Epithelial cell of prostate (primary cell): ENCODE results near the gene LEF1.

Experiments
- DNase-seq: peaks from one replicate; pipeline ENCODE4 v3.0.0-alpha.2; 2011; ENCODE audit warnings: low read depth, low spot score
- H3K27ac ChIP-seq: fragments of 450-650 bp; 2 replicates; pipeline ENCODE4 v1.5.1; 2017; ENCODE audit warnings: mild to moderate bottlenecking

Gene LEF1

GRCh38 chr4:108116423-108117168 lies 52.1 kb downstream of the LEF1 start:
- no peak for DNase-seq
- H3K27ac ChIP-seq: no peak overlapping the region

DNA sequence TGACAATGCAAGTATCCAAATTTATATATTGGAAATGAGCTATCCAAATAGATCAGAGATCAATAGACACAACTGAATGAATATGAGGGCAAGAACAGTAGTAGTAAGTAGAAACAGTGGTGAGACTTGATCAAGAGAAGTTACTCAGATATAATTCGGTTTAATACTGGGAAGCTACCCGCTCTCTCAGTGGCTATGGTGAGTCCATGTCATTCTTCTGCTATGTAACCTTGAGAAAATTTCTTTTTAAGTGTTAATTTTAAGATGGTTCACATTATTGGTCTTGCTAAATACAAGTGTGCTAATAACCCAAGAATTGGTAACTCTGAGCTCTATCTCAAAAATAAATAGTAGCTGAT lies 53.6 kb downstream of the LEF1 start:
- no peak for DNase-seq
- no peak overlapping the region for H3K27ac ChIP-seq

GRCh38 chr4:108114503-108114902 lies 54.2 kb downstream of the LEF1 start:
- no peak overlapping the region for H3K27ac ChIP-seq
- no peak for DNase-seq

GRCh38 chr4:108113229-108113628 lies 55.5 kb downstream of the LEF1 start:
- no peak for DNase-seq
- H3K27ac ChIP-seq: no peak overlapping the region

- H3K27ac ChIP-seq: no peak overlapping the region
- no peak for DNase-seq
These were observed 57.0 kb downstream of the LEF1 start for GRCh38 chr4:108111781-108112180.

DNA sequence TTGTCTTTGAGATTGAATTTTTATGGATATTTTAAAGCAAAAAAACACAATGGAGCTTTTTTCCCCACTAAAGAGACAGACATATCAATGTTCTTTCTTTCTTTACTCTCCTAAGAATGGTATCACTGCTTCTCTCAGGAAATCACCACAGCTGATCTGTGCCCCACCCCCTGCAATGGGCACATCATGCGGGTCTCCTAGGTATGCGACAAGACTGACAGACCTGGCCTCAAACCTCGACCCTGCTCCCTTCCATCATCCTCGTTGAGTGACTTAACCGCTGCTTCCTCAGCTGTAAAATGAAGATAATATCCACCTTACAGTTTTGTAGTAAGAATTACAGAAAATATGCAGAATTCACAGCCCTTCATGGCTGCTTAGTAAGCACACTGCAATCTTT lies 58.3 kb downstream of the LEF1 start:
- DNase-seq: no peak
- H3K27ac ChIP-seq: no peak overlapping the region

GRCh38 chr4:108109997-108110416 lies 58.7 kb downstream of the LEF1 start:
- no peak overlapping the region for H3K27ac ChIP-seq
- DNase-seq: no peak

GRCh38 chr4:108109111-108109510 lies 59.6 kb downstream of the LEF1 start:
- no peak for DNase-seq
- H3K27ac ChIP-seq: no peak overlapping the region

DNA sequence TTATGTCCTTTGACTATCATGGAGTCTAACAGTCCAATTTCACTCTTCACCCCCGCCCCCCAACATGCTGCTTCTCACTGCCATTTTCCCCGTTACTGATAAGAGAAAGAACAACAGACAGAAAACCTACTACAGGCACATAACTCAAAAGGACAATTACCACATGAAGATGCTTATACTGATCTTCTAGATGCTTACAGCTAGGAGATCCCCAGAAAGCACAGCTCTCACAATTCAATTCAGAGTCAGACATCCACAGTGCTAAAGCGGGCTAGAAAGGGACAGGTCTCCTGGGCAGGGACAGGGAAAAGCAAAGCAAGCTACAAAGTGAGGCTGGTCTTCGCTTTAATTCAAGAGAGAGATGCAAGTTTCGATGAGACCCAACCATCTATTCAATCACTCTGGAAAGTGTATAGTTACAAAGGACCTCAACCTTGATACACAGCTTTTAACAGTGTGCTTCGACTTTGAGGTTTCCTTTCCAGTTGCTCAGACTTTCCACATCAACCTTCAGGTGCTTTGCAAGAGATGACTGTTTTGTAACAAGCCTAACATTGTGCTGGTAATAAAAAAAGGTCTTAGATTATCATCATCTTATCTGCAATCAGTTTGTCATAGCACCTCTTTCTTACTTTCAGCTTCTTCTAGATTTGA lies 60.9 kb downstream of the LEF1 start:
- H3K27ac ChIP-seq: no peak overlapping the region
- no peak for DNase-seq

DNA sequence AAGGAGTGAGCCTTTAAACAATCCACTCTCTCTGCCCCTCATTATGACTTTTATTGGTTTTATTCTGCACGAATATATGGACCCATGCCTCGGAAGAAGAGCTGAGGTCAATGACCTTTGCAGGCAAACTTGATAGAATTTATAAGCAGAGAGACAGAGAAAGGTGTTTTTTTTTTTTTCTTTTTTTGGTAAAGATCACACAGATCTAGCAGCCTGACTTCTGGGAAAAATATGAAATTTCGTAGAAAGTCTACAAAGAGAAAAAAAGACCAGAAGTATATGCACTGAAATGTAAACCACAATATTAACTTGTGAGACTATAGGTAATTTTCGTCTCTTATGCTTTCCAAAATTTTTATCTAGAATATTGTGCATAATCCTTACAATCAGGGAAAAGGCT lies 61.6 kb downstream of the LEF1 start:
- no peak overlapping the region for H3K27ac ChIP-seq
- DNase-seq: no peak

GRCh38 chr4:108106186-108106585 lies 62.5 kb downstream of the LEF1 start:
- no peak for DNase-seq
- H3K27ac ChIP-seq: no peak overlapping the region

- no peak overlapping the region for H3K27ac ChIP-seq
- DNase-seq: no peak
These were observed 65.5 kb downstream of the LEF1 start for GRCh38 chr4:108103099-108103862.

- no peak overlapping the region for H3K27ac ChIP-seq
- DNase-seq: no peak
These were observed 67.9 kb downstream of the LEF1 start for GRCh38 chr4:108100827-108101226.

DNA sequence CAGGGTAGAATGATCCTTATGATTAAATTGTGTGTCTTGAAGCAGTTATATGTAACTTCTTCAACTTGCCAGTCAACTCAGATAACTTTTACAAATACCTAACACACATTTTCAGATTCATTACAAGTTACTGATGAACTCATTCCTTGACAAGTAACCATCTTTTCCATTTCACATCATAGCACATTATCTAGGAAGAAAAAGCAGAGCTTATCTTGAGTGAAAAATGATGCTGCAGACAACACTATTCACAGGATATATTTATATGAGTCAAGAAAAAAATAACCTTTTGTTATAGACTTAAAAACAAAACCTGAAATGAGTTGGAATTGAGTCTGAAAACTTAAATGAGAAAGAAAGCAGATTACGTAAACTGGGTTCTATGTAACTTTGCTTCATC lies 68.9 kb downstream of the LEF1 start:
- DNase-seq: no peak
- H3K27ac ChIP-seq: no peak overlapping the region

- no peak for DNase-seq
- H3K27ac ChIP-seq: no peak overlapping the region
These were observed 70.7 kb downstream of the LEF1 start for GRCh38 chr4:108097990-108098553.

- H3K27ac ChIP-seq: no peak overlapping the region
- no peak for DNase-seq
These were observed 73.7 kb downstream of the LEF1 start for GRCh38 chr4:108094923-108095482.

DNA sequence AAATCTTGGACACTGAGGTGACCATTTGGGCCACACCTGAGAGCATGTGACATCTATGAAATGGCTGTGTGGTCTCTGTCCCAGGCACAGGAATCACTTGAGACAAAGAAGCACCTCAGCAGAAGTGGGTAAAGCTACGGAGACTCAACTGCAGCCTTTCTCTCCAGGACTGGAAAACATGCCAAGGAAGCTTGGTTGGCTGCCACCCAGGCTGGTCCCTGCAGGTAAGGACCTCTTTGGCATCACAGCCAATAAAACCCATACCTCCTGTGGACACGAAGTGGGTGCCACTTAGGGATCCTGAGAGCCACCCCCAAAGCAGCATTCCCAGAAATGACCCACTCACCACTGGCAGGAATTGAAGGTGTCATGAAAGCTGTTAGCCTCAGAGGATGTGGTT lies 74.6 kb downstream of the LEF1 start:
- H3K27ac ChIP-seq: no peak overlapping the region
- no peak for DNase-seq

DNA sequence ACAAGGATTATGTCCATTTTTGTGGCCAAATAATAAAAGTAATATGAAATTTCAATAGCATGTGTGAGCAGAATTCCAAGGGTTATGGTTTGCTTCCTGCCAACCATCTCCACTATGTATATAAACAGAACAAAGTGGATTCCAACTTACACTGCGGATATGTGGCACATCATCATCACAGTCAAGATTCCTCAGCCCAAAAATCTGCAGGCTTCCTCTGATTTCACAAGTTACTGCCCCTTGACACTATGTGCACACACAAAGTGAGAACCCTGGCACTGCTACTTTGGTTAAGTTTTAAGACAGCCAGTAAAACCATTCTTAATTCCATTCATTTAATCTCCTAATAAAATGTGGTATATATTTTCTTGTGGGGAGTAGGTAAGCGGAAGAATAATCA lies 76.4 kb downstream of the LEF1 start:
- no peak for DNase-seq
- no peak overlapping the region for H3K27ac ChIP-seq

- no peak overlapping the region for H3K27ac ChIP-seq
- no peak for DNase-seq
These were observed 81.3 kb downstream of the LEF1 start for GRCh38 chr4:108087293-108087967.

GRCh38 chr4:108081256-108081655 lies 87.5 kb downstream of the LEF1 start:
- no peak for DNase-seq
- no peak overlapping the region for H3K27ac ChIP-seq
